K562 (cell line): ENCODE results near the gene ST6GALNAC3.

Source experiments
- ATF3 ChIP-seq, 2 experiments: fragments of 450-650 bp in 1 of 2; sonication (generic) in 1 of 2; formaldehyde crosslinking in 1 of 2; IDR thresholded peaks in 1 of 2; conservative IDR thresholded peaks in 1 of 2; 2 replicates each; pipeline versions ENCODE4 v1.6.1 to v1.8.1; 2016 to 2023; ENCODE audit warnings: mild to moderate bottlenecking in 2 of 2, moderate library complexity in 2 of 2, inconsistent platforms in 1 of 2, missing genetic modification reagents in 1 of 2
- CEBPB ChIP-seq: fragments of 450-650 bp; IDR thresholded peaks from 2 replicates; pipeline ENCODE4 v1.6.1; 2016; ENCODE audit warnings: missing genetic modification characterization, missing compliant biosample characterization
- CREB1 ChIP-seq, 2 experiments: sonication (generic) in 1 of 2; formaldehyde crosslinking in 1 of 2; IDR thresholded peaks; 2 replicates each; pipeline versions ENCODE4 v1.6.1 to v1.8.0; 2012 to 2022; ENCODE audit warnings: inconsistent platforms in 1 of 2, mild to moderate bottlenecking in 1 of 2, missing genetic modification reagents in 1 of 2, moderate library complexity in 1 of 2
- CTCF ChIP-seq, 3 experiments: IDR thresholded peaks in 2 of 3; conservative IDR thresholded peaks in 1 of 3; 2 replicates each; pipeline ENCODE4 v1.5.1; 2011 to 2012; ENCODE audit warnings: low read length in 3 of 3, mild to moderate bottlenecking in 3 of 3, control low read depth in 2 of 3, improper control_type of control experiment in 1 of 3, inconsistent platforms in 1 of 3, low read depth in 1 of 3, mixed read lengths in 1 of 3, moderate library complexity in 1 of 3; ENCODE audit not compliant: insufficient read depth in 2 of 3
- EP300 ChIP-seq: IDR thresholded peaks from 2 replicates; pipeline ENCODE4 v1.6.1; 2012; ENCODE audit warnings: low read length, improper control_type of control experiment
- KDM1A ChIP-seq, 2 experiments: fragments of 450-650 bp; IDR thresholded peaks; 2 replicates each; pipeline ENCODE4 v1.6.1; 2016; ENCODE audit warnings: mild to moderate bottlenecking in 2 of 2
- POLR2AphosphoS5 ChIP-seq: IDR thresholded peaks from 2 replicates; pipeline ENCODE4 v1.6.1; 2011; ENCODE audit warnings: mild to moderate bottlenecking, low read depth, low read length, moderate library complexity; ENCODE audit not compliant: control insufficient read depth, insufficient read depth
- SIN3A ChIP-seq, 2 experiments: fragments of 150-350 bp in 1 of 2; IDR thresholded peaks; 2 replicates each; pipeline ENCODE4 v1.6.1; 2011 to 2016; ENCODE audit warnings: borderline replicate concordance in 2 of 2, low read depth in 2 of 2, low read length in 2 of 2, mild to moderate bottlenecking in 2 of 2, moderate library complexity in 2 of 2; ENCODE audit not compliant: control insufficient read depth in 1 of 2
- YY1 ChIP-seq, 3 experiments: IDR thresholded peaks; 2 replicates each; pipeline ENCODE4 v1.6.1; 2011; ENCODE audit warnings: low read length in 2 of 3, mild to moderate bottlenecking in 2 of 3, moderate library complexity in 2 of 3, borderline replicate concordance in 1 of 3, control low read depth in 1 of 3, low read depth in 1 of 3; ENCODE audit not compliant: insufficient read depth in 3 of 3, insufficient replicate concordance in 2 of 3, control insufficient read depth in 1 of 3, insufficient read length in 1 of 3; ENCODE audit errors: extremely low read depth in 1 of 3
- ZZZ3 ChIP-seq: fragments of 450-650 bp; IDR thresholded peaks from 2 replicates; pipeline ENCODE4 v1.6.1; 2016; ENCODE audit warnings: antibody characterized with exemption, mild to moderate bottlenecking, moderate library complexity
- TF ChIP-seq, protein P1 (sequence below): sonication (generic); formaldehyde crosslinking; IDR thresholded peaks from 2 replicates; pipeline ENCODE4 v1.8.1; 2023; ENCODE audit warnings: mild to moderate bottlenecking, missing genetic modification reagents
- TF ChIP-seq, protein P2 (sequence below): sonication (generic); formaldehyde crosslinking; IDR thresholded peaks from 2 replicates; pipeline ENCODE4 v1.8.0; 2022; ENCODE audit warnings: missing genetic modification reagents, mild to moderate bottlenecking, moderate library complexity, borderline replicate concordance
- TF ChIP-seq, protein P3 (sequence below): sonication (generic); formaldehyde crosslinking; IDR thresholded peaks from 2 replicates; pipeline ENCODE4 v1.9.0; 2022; ENCODE audit warnings: mild to moderate bottlenecking, missing genetic modification reagents
- TF ChIP-seq, protein P4 (sequence below): fragments of 250-450 bp; sonication (Bioruptor Pico); IDR thresholded peaks from 2 replicates; pipeline ENCODE4 v1.9.0; 2021; ENCODE audit warnings: mild to moderate bottlenecking

DNA sequence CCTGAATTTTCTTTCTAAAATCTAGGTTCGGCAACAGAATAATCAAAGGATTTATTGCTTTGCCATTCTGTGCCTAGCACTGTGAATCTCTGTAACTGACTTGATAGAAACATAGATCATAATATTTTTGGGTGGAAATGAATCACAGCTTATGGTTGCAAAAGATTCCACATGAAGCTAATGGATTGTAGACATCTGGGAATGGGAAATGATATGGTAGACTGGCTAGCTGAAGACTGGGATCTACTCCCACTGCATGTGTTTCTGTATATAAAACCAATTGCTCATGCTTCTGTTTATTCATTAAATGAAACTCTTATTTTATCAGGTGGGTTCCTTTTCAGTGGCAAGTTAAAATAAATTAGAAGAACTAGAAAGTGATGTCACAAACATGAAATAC lies 395.6 kb downstream of the ST6GALNAC3 start:
- TF ChIP-seq CEBPB (tag) (no peak), EP300 (no peak), KDM1A (IDR thresholded peaks at IDR 0.05) (no peak), SIN3A (IDR thresholded peaks at IDR 0.05; ENCODE audit: borderline replicate concordance in 2 of 2, control insufficient read depth in 1 of 2, low read depth in 2 of 2, low read length in 2 of 2) (no peak), CTCF (IDR thresholded peaks at IDR 0.05 in 2 of 3, conservative IDR thresholded peaks at IDR 0.05 in 1 of 3; ENCODE audit: insufficient read depth in 2 of 3, low read depth in 1 of 3, low read length in 3 of 3) (no peak), ZZZ3 (no peak), ATF3 (IDR thresholded peaks at IDR 0.05) (no peak), ATF3 (CRISPR knock-in tag; conservative IDR thresholded peaks at IDR 0.05) (no peak), CREB1 (IDR thresholded peaks at IDR 0.05) (no peak), CREB1 (CRISPR knock-in tag; IDR thresholded peaks at IDR 0.05) (no peak), YY1 (IDR thresholded peaks at IDR 0.05; ENCODE audit: borderline replicate concordance in 1 of 3, control insufficient read depth in 1 of 3, extremely low read depth in 1 of 3, insufficient read depth in 3 of 3, insufficient read length in 1 of 3, insufficient replicate concordance in 2 of 3, low read depth in 1 of 3, low read length in 2 of 3) (no peak), POLR2AphosphoS5 (no peak)
- TF ChIP-seq, protein P1, sequence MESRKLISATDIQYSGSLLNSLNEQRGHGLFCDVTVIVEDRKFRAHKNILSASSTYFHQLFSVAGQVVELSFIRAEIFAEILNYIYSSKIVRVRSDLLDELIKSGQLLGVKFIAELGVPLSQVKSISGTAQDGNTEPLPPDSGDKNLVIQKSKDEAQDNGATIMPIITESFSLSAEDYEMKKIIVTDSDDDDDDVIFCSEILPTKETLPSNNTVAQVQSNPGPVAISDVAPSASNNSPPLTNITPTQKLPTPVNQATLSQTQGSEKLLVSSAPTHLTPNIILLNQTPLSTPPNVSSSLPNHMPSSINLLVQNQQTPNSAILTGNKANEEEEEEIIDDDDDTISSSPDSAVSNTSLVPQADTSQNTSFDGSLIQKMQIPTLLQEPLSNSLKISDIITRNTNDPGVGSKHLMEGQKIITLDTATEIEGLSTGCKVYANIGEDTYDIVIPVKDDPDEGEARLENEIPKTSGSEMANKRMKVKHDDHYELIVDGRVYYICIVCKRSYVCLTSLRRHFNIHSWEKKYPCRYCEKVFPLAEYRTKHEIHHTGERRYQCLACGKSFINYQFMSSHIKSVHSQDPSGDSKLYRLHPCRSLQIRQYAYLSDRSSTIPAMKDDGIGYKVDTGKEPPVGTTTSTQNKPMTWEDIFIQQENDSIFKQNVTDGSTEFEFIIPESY (CRISPR knock-in tag), result no peak
- TF ChIP-seq, protein P2, sequence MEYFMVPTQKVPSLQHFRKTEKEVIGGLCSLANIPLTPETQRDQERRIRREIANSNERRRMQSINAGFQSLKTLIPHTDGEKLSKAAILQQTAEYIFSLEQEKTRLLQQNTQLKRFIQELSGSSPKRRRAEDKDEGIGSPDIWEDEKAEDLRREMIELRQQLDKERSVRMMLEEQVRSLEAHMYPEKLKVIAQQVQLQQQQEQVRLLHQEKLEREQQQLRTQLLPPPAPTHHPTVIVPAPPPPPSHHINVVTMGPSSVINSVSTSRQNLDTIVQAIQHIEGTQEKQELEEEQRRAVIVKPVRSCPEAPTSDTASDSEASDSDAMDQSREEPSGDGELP (CRISPR knock-in tag), result no peak
- TF ChIP-seq, protein P3, sequence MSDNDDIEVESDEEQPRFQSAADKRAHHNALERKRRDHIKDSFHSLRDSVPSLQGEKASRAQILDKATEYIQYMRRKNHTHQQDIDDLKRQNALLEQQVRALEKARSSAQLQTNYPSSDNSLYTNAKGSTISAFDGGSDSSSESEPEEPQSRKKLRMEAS, result no peak
- TF ChIP-seq, protein P4, sequence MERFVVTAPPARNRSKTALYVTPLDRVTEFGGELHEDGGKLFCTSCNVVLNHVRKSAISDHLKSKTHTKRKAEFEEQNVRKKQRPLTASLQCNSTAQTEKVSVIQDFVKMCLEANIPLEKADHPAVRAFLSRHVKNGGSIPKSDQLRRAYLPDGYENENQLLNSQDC, result no peak
